Left hindlimb (tissue), 1 donor: Measurements from ENCODE around the gene GLT1D1.
"Not testable (repeated sequence)": the region's sequence is repeated elsewhere in the genome, so short reads cannot be mapped to it uniquely, and the experiment has no call there.

Experiments used
- DNase-seq: peaks from one replicate; pipeline ENCODE4 v3.0.0-alpha.2; 2018

The GLT1D1 gene

GRCh38 chr12:128852885-128853599, at the start of gene GLT1D1:
TSS of gene GLT1D1 (plus strand) at chr12:128853478. CDS start at chr12:128853582, 104 bp downstream.
- no peak for DNase-seq

GRCh38 chr12:128803788-128804187, 49.5 kb upstream of the GLT1D1 start:
- no peak for DNase-seq

DNA sequence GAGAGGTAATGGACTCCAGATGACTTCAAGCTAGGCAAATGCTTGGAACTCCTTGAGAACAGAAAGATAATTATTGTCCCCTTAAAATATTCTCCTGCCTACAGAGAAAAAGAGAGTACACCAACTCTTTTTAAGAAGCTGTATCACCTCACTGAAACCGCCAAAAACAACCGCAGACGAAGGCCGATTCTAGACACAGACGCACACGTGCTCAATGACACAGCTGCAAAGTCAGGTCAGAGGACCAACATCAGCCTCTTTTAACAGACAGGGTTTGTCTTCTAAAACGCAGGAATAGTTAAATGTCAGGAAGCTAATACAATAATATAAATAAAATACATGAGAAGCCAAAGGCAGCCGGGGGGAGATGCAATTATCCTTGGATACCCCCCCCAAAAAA, 48.5 kb upstream of the GLT1D1 start:
- DNase-seq, result no peak

GRCh38 chr12:128805406-128805805, 47.9 kb upstream of the GLT1D1 start:
- DNase-seq, result not testable (repeated sequence)

- DNase-seq, result no peak
These were observed 46.7 kb upstream of the GLT1D1 start for GRCh38 chr12:128806573-128806972.

DNA sequence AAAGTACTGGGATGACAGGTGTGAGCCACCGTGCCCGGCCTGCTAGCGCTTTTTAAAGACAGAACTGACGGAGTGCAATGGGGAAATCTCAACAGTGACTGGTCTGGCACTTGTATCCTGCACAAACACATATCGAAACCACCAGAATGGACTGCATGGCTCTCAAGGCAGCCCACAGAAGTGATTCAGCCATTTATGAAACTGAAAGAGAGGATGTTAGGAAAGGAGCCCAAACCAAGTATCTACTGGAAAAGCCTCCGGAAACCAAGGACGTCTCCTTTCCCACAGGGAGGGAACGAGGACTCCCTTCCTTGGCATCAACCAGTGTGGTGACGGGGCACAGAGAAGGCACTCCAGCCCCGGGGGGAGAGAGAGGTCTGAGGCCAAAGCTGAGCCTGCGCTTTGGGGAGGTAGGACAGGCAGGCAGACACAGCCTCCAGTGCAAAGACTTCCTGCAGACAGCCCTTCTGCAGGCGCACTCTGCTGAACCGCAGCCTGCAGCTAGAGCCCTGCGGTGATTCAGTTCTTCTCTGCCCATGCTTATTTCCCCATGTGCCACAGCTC, 46.0 kb upstream of the GLT1D1 start:
- no peak for DNase-seq

DNA sequence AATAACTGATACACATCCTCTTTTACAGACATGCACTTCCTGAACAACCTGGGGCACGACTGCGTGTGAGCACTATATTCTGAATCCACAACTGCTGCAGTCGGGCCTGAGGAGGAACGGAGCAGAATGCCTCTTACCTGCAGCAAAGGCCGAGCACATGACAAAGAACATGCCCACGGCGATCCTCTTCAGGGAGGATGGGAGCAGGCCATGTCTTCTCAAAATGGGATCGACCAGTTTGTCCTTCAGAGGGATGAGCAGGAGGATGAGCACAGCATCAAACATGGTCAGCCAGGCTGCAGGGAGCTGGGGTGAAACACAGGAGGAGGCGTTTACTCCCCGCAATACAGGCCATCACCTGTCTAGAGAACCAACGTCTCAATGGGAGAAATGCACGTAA, 44.6 kb upstream of the GLT1D1 start:
- DNase-seq, result no peak

DNA sequence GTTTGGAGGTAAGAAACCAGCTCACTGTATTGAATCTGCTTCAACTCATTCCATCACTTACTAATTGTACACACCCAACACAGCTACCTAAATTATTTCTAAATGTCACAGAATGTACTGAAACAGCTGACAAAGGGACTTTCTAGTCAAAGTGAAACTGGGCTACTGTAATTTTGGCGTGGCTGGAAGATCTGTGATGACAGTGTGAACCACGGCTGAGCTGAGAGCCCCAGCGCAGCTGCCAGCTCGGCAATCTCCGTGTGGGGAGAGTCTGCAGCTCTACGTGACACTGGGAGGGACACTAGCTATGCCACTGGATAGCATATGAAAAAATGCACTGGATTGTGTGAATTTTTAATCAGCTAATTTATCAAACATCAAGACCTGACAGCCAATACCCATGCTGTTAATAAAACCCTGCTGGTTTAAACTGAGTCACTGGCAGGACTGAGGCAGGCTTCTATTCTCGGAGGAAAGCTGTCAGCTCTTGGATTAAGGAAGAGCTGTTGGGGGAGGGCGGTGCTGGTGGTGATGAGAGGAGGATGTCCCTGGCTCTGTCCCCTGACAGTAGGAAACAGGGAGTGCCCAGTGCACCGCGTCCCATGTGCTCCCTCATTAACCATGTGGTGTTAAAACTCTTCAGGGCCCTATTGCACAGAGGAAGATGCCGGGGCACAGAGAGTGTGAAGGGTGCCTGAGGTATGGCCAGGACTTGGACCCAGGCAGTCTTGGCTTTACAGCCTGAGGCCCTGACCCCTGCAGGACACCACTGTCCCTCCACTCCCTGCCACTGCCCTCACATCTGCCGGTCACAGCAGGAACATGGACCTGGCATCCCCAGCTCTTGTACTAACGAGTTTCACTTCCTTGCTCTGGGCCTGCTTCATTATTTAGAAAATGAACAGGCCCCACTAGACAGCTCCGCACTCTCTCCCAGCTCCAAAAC, 42.8 kb upstream of the GLT1D1 start:
- no peak for DNase-seq

GRCh38 chr12:128811806-128812205, 41.5 kb upstream of the GLT1D1 start:
- DNase-seq, result no peak

DNA sequence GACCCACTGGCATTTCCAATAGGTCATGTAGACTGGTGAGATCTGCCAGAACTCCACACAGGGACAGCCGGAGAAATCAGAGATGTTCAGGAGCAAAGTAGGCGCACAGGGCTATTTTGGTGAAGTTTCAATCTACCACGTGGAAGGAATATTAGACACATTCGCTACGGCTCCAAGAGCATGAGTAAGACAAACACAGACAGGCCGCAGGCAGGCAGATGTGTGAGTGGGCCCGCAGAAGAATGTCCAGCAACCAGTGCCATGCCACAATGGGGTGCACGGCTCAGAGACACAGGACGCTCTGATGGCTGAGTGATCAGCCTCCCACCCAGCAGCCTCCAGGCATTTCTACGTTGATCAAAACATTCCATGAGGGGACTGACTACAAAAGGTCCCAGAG, 39.9 kb upstream of the GLT1D1 start:
- no peak for DNase-seq

- DNase-seq, result no peak
These were observed 39.4 kb upstream of the GLT1D1 start for GRCh38 chr12:128813883-128814282.

GRCh38 chr12:128814411-128815261, 38.6 kb upstream of the GLT1D1 start:
- no peak for DNase-seq

DNA sequence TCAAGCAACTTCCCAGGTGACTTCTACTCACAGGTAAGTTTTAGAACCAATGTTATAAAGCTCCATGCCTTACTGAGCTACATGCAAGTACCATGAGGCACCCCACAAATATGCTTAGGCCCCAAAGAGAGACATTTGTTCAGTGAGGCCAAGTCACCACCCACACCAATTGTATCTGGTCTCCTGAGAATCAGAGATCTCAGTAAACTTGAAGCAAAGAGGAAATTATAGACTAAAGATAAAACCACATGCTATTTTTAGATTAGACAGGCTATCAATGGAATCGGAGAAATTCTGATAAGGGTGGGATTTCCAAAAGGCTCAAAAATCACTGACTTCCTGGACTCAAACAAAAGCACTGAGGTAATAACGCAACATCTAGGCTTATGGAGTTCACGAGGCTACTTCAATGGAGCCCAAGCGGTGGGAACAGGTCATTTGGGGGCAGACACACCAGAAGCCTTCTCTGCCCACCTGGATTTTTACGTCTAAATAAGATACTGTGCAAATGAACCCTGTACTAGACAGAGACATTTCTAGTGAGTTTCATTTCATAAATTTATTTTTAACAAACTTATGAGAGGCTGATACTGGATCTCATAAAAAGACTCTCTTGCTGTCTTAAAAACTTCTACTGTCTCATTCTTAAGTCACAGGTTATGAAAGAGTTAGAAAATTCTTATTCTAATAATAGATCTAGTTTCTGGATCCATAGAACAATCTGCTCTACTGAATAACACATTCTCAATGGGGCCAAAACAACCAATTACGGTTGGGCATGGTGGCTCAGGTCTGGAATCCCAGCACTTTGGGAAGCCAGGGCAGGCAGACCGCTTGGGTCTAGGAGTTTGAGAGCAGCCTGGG, 37.3 kb upstream of the GLT1D1 start:
- DNase-seq, result no peak

- DNase-seq, result no peak
These were observed 36.7 kb upstream of the GLT1D1 start for GRCh38 chr12:128816643-128816920.

DNA sequence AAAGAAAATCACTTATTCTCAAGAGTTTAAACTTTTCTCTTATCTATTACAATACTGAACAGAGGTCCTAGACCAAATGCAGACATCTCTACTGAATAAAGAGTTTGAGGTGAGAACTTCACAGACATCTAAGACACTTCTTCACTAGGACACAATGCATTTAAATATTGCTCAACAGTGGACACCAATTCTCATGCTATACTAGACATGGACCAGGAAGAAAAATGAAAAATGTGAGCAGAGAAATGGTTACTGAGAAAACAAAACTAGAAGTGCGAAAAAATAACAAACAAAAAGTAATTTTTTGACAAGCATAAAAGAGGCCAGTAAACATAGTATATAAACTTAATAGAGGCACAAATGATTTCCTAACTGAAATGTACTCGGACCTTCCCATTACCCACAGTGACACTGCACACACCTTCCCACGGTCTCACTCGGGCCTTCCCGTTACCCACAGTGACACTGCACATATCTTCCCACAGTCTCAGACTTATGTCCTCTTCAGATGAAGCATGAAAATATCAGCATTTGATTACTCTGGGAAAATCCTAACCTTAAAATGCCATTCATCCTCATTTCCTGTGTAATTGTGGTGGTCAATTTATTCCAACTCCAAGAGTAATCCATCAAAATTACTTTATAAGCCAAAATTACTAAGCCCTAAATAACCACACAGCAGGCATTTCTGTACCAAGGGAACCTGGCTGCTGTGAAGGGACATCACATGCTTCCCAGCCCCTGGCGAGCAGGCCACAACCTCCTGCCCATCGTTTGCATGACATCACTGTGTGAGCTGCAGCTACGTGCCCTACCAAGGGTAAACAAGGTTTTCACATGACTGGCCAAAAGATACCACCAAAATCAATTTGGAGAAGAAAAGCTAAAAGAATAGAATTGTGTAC, 35.9 kb upstream of the GLT1D1 start:
- no peak for DNase-seq

GRCh38 chr12:128818065-128819022, 34.9 kb upstream of the GLT1D1 start:
- no peak for DNase-seq

DNA sequence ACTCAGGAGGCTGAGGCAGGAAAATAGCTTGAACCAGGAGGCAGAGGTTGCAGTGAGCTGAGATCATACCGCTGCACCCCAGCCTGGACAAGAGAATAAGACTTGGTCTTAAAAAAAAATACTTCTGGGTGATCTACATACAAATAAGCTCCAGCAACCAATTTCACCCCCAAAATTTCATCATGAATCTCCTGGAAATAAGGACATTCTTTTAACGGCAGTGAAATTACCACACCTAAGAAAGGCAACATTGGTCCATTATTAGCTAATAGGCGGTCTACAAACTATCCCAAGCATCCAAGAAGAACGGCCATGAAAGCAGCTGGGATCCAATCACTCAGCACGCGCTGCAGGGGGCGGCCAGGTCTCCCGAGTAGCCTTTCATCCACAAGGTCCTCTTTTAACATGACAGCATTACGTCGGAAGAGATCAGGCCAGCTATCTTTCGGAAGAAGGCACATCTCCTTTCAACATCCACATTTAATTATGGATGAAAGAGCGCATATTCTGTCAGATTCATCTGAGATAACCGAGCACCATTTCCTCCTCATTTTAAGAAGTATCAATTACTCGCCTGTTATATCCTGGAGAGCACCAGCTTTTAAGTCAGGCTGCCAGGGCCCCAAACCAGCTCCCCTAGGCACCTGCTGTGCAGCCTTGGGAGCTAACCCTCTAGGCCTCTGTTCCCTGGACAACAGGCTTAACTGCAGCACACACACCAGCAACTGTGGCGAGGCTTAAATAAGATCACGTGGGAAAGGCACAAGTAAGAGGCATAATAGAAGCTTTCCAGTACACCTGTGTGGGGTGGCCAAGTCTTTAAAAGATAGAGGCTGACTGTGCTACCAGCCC, 33.8 kb upstream of the GLT1D1 start:
- DNase-seq, result no peak

DNA sequence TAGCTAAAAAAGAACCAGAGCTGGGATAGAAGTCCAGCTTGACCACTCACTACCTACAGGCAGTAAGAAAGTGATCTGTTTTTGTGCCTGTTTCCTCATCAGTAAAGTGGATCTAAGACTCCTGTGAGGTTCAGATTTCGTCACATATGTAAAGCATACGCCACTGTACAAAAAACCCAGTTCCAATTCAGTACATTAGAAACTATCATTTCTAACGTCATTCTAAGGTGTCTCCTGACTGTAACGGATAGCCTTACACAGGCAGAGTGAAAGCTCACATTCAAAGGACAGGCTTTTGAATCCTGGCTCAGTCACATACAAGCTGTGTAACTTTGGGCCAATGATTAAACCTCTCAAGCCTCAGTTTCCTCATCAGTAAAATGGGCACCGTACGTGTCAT, 33.0 kb upstream of the GLT1D1 start:
- DNase-seq, result no peak
